ENCODE results near the gene RBMY1E. TPM values are rescaled to one million over a fixed set of nuclear protein-coding genes. Genes with fewer than 3 reads are reported as not detected.
"Not testable (repeated sequence)": the region's sequence is repeated elsewhere in the genome, so short reads cannot be mapped to it uniquely, and the experiment has no call there.

The RBMY1E gene
- not detected in 2 replicates for total RNA-seq (2021; fragmentation: NEBNext Ultra II Directional; extraction: Animal tissue kit (Norgen Biotek cat#: 25700))
- polyA plus RNA-seq (2011; rRNA removed) = not detected in 2 replicates
- not detected for polyA plus RNA-seq (2011; cell fraction: cytosol; rRNA removed)
- not detected for polyA plus RNA-seq (2011; cell fraction: nucleus; rRNA removed)
- not detected in 4 replicates for polyA plus RNA-seq (2012, experiment 1 of 2)
- polyA plus RNA-seq (2012, experiment 2 of 2) = not detected
- polyA plus RNA-seq (2013, experiment 1 of 2) = not detected
- not detected for polyA plus RNA-seq (2013, experiment 2 of 2)
- not detected in 2 replicates for polyA minus RNA-seq (2011; rRNA and poly(A)+ RNA removed)
- not detected for polyA minus RNA-seq (2011; cell fraction: cytosol; rRNA and poly(A)+ RNA removed)
- polyA minus RNA-seq (2011; cell fraction: nucleus; rRNA and poly(A)+ RNA removed) = not detected
- long read RNA-seq, experiment 1 = 0 reads
- long read RNA-seq, experiment 2 = 0 reads

GRCh38 chrY:21917932-21918331 is at the start of gene RBMY1E:
Gene RBMY1E, minus strand, starts transcription at chrY:21918032. Its CDS starts 1,978 bp downstream, at chrY:21916054.
- H3K4ac ChIP-seq (replicated peaks; ENCODE audit: insufficient read length, low read depth, low read length); H2BK5ac ChIP-seq (ENCODE audit: low read depth, low read length); H3K4me3 ChIP-seq (ENCODE audit: extremely low read depth in 1 of 4, insufficient read depth in 2 of 4, low read depth in 3 of 4, low read length in 4 of 4); H4K8ac ChIP-seq (ENCODE audit: extremely low read depth, insufficient read depth, low read length); H2BK20ac ChIP-seq (ENCODE audit: low read length); H3K9me3 ChIP-seq (ENCODE audit: insufficient read depth in 2 of 2, low read depth in 1 of 2, low read length in 1 of 2); H3K79me1 ChIP-seq (ENCODE audit: low read depth, low read length); H3K18ac ChIP-seq (ENCODE audit: extremely low read depth, low read length); H3K23me2 ChIP-seq (ENCODE audit: low read depth, low read length); DNase-seq (ENCODE audit: low read depth in 1 of 2, low spot score in 2 of 2); POLR2A ChIA-PET (ENCODE audit: partially characterized antibody); H3K4me1 ChIP-seq (replicated peaks in 1 of 4; ENCODE audit: control insufficient read depth in 3 of 4, insufficient read depth in 4 of 4, low read length in 3 of 4); H2AFZ ChIP-seq (ENCODE audit: low read length); H3K27me3 ChIP-seq (replicated peaks in 1 of 4; ENCODE audit: control insufficient read depth in 3 of 4, extremely low read depth in 1 of 4, insufficient read depth in 3 of 4, low read length in 3 of 4); H3K9ac ChIP-seq (replicated peaks in 1 of 4; ENCODE audit: extremely low read depth in 1 of 4, low read depth in 3 of 4, low read length in 3 of 4); H2AK5ac ChIP-seq (ENCODE audit: low read depth, low read length); H3K27ac ChIP-seq (ENCODE audit: low read depth, low read length); H2BK120ac ChIP-seq (replicated peaks; ENCODE audit: low read depth, low read length); H2BK15ac ChIP-seq (ENCODE audit: low read length); H3K56ac ChIP-seq (replicated peaks; ENCODE audit: insufficient read length, low read depth, low read length); H2BK12ac ChIP-seq (ENCODE audit: low read depth, low read length); H4K20me1 ChIP-seq (replicated peaks in 1 of 2; ENCODE audit: control insufficient read depth in 1 of 2, insufficient read depth in 2 of 2, low read length in 2 of 2); H3K4me2 ChIP-seq (ENCODE audit: insufficient read depth in 1 of 2, low read depth in 2 of 2, low read length in 2 of 2); H3K14ac ChIP-seq (ENCODE audit: insufficient read length); FAIRE-seq; CTCF ChIA-PET (ENCODE audit: partially characterized antibody); H3K79me2 ChIP-seq (ENCODE audit: control insufficient read depth in 1 of 2, insufficient read depth in 2 of 2, low read length in 2 of 2); H4K5ac ChIP-seq (ENCODE audit: insufficient read length, low read depth, low read length); H3K36me3 ChIP-seq (ENCODE audit: control insufficient read depth in 2 of 4, insufficient read depth in 4 of 4, low read length in 3 of 4); H4K91ac ChIP-seq (replicated peaks; ENCODE audit: insufficient read length, low read length); H3K23ac ChIP-seq (ENCODE audit: insufficient read length): not testable (repeated sequence)
- WGBS, 2 experiments (ENCODE audit: extremely low coverage in 1 of 2, insufficient coverage in 1 of 2, insufficient read length in 1 of 2, insufficient replicate concordance in 2 of 2, low coverage in 1 of 2, low lambda C conversion rate in 2 of 2, missing lambda C conversion rate in 1 of 2) = no CpG with 5 or more reads among the region's 29 CpGs

DNA sequence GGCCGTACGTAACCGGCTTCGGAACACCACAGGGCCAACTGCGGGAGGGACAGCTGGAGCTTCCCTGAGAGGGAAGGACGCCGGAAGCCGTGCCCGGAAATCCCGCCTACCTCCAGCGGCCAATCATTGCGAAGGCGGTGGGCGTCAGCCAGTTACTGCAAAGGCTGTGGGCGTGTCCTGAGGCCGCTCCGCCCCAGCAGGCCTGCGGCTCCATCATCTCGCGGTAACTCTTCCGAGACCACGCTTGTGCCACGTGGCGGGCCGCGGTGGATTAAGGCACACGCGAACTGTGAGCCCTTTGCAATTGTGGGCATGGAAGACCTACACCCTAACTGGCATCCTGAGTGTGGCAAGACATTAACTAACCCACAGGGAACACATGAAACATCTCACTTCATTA is 23.4 kb downstream of the RBMY1E start, which contains the start of gene RBMY1D:
Gene RBMY1D (minus strand): TSS at position 101 of the 400 bp plus-strand sequence. CDS start 2,013 bp downstream, outside the sequence.
- H3K9ac ChIP-seq (replicated peaks in 1 of 4; ENCODE audit: extremely low read depth in 1 of 4, low read depth in 3 of 4, low read length in 3 of 4); DNase-seq (ENCODE audit: low read depth in 1 of 2, low spot score in 2 of 2); H3K79me2 ChIP-seq (ENCODE audit: control insufficient read depth in 1 of 2, insufficient read depth in 2 of 2, low read length in 2 of 2); H2AK5ac ChIP-seq (ENCODE audit: low read depth, low read length); FAIRE-seq; H2BK120ac ChIP-seq (replicated peaks; ENCODE audit: low read depth, low read length); H3K4me3 ChIP-seq (ENCODE audit: extremely low read depth in 1 of 4, insufficient read depth in 2 of 4, low read depth in 3 of 4, low read length in 4 of 4); H3K23me2 ChIP-seq (ENCODE audit: low read depth, low read length); CTCF ChIA-PET (ENCODE audit: partially characterized antibody); H3K4me1 ChIP-seq (replicated peaks in 1 of 4; ENCODE audit: control insufficient read depth in 3 of 4, insufficient read depth in 4 of 4, low read length in 3 of 4); H4K5ac ChIP-seq (ENCODE audit: insufficient read length, low read depth, low read length); H3K4me2 ChIP-seq (ENCODE audit: insufficient read depth in 1 of 2, low read depth in 2 of 2, low read length in 2 of 2); H2BK20ac ChIP-seq (ENCODE audit: low read length); H3K79me1 ChIP-seq (ENCODE audit: low read depth, low read length); H3K18ac ChIP-seq (ENCODE audit: extremely low read depth, low read length); H3K36me3 ChIP-seq (ENCODE audit: control insufficient read depth in 2 of 4, insufficient read depth in 4 of 4, low read length in 3 of 4); H2BK5ac ChIP-seq (ENCODE audit: low read depth, low read length); H3K27ac ChIP-seq (ENCODE audit: low read depth, low read length); H2AFZ ChIP-seq (ENCODE audit: low read length); H4K8ac ChIP-seq (ENCODE audit: extremely low read depth, insufficient read depth, low read length); POLR2A ChIA-PET (ENCODE audit: partially characterized antibody); H3K56ac ChIP-seq (replicated peaks; ENCODE audit: insufficient read length, low read depth, low read length); H2BK12ac ChIP-seq (ENCODE audit: low read depth, low read length); H3K4ac ChIP-seq (replicated peaks; ENCODE audit: insufficient read length, low read depth, low read length); H2BK15ac ChIP-seq (ENCODE audit: low read length); H3K14ac ChIP-seq (ENCODE audit: insufficient read length); H4K91ac ChIP-seq (replicated peaks; ENCODE audit: insufficient read length, low read length); H3K23ac ChIP-seq (ENCODE audit: insufficient read length); H4K20me1 ChIP-seq (replicated peaks in 1 of 2; ENCODE audit: control insufficient read depth in 1 of 2, insufficient read depth in 2 of 2, low read length in 2 of 2); H3K9me3 ChIP-seq (ENCODE audit: insufficient read depth in 2 of 2, low read depth in 1 of 2, low read length in 1 of 2); H3K27me3 ChIP-seq (replicated peaks in 1 of 4; ENCODE audit: control insufficient read depth in 3 of 4, extremely low read depth in 1 of 4, insufficient read depth in 3 of 4, low read length in 3 of 4): not testable (repeated sequence)
- no CpG with 5 or more reads among the region's 28 CpGs for WGBS, 2 experiments (ENCODE audit: extremely low coverage in 1 of 2, insufficient coverage in 1 of 2, insufficient read length in 1 of 2, insufficient replicate concordance in 2 of 2, low coverage in 1 of 2, low lambda C conversion rate in 2 of 2, missing lambda C conversion rate in 1 of 2)
